CD4-positive, alpha-beta T cell (primary cell): ENCODE data around the gene CDKAL1. TPM values are rescaled to one million over a fixed set of nuclear protein-coding genes. Genes with fewer than 3 reads are reported as not detected.

Experiments
- ATAC-seq: fragments of 200-7000 bp; cut with Tn5 transposase; one replicate; pipeline ENCODE4 v1.10.0; 2022; ENCODE audit warnings: mild to moderate bottlenecking; ENCODE audit not compliant: poor library complexity
- CTCF ChIA-PET: fragments of 350-600 bp; sonication (Branson Sonifier 250); formaldehyde crosslinking; loops from one replicate; lab custom pipeline; 2021; ENCODE audit warnings: antibody characterized with exemption, inconsistent platforms; lab: Charles Lee
- POLR2A ChIA-PET: fragments of 350-600 bp; sonication (Branson Sonifier 250); formaldehyde crosslinking; loops from one replicate; lab custom pipeline; 2021; ENCODE audit warnings: antibody characterized with exemption, inconsistent platforms; lab: Charles Lee
- DNase-seq, 14 experiments: peaks; one replicate each; pipeline ENCODE4 v3.0.0-alpha.2; 2013 to 2020; ENCODE audit warnings: mixed read lengths in 2 of 14
- H3K27ac ChIP-seq, 2 donors: one replicate each; pipeline versions ENCODE4 v1.5.1 to v1.7.0; 2013; ENCODE audit warnings: low read length in 2 of 2, low read depth in 1 of 2, mild to moderate bottlenecking in 1 of 2
- H3K27me3 ChIP-seq, 2 experiments: 1 replicate in 1 of 2; 2 replicates in 1 of 2; pipeline versions ENCODE4 v1.6.1 to v1.7.0; 2013; ENCODE audit warnings: low read length in 2 of 2, control low read depth in 1 of 2, mild to moderate bottlenecking in 1 of 2, moderate library complexity in 1 of 2; ENCODE audit not compliant: insufficient read depth in 2 of 2, control insufficient read depth in 1 of 2
- H3K36me3 ChIP-seq: one replicate; pipeline ENCODE4 v1.6.1; 2013; ENCODE audit warnings: low read length, control low read depth; ENCODE audit not compliant: insufficient read depth
- H3K4me1 ChIP-seq: one replicate; pipeline ENCODE4 v1.6.1; 2013; ENCODE audit warnings: low read length, control low read depth; ENCODE audit not compliant: insufficient read depth
- H3K4me3 ChIP-seq: one replicate; pipeline ENCODE4 v1.5.1; 2013; ENCODE audit warnings: mild to moderate bottlenecking, low read length, moderate library complexity
- H3K9me3 ChIP-seq, 2 experiments: 1 replicate in 1 of 2; 2 replicates in 1 of 2; pipeline versions ENCODE4 v1.6.1 to v1.7.0; 2013; ENCODE audit warnings: low read length in 2 of 2, mild to moderate bottlenecking in 2 of 2, control low read depth in 1 of 2, moderate library complexity in 1 of 2; ENCODE audit not compliant: control insufficient read depth in 1 of 2, insufficient read depth in 1 of 2
- H3K27ac Mint-ChIP-seq: one replicate; pipeline ENCODE4 v1.8.0; 2020; ENCODE audit warnings: mixed read lengths
- H3K27me3 Mint-ChIP-seq: one replicate; pipeline ENCODE4 v1.8.0; 2021; ENCODE audit warnings: mixed read lengths
- H3K36me3 Mint-ChIP-seq: one replicate; pipeline ENCODE4 v1.8.0; 2021; ENCODE audit warnings: low read depth, mixed read lengths
- H3K4me1 Mint-ChIP-seq: one replicate; pipeline ENCODE4 v1.8.0; 2021; ENCODE audit warnings: low read depth, mixed read lengths
- H3K4me3 Mint-ChIP-seq: one replicate; pipeline ENCODE4 v1.8.0; 2020; ENCODE audit warnings: mild to moderate bottlenecking, mixed read lengths
- H3K9me3 Mint-ChIP-seq: one replicate; pipeline ENCODE4 v1.8.0; 2020; ENCODE audit warnings: mixed read lengths
- intact Hi-C, 2 experiments: fragments of 100-400 bp; cut with DNase I in 1 of 2; cut with micrococcal nuclease in 1 of 2; formaldehyde crosslinking; loops; one replicate each; pipeline versions ENCODE4 v1.15.1 to v1.9.0; 2023 to 2025; cut with DNase I, micrococcal nuclease
- total RNA-seq, 174 experiments: library from RNA in 2 of 174; stranded (reverse) in 2 of 174; gene quantifications; one replicate each; pipeline ENCODE4 v1.2.3 and lab custom pipeline; 2021 to 2026
- TF ChIP-seq, protein P1 (sequence below): fragments of 200-600 bp; IDR thresholded peaks from one replicate; pipeline ENCODE4 v1.8.0; 2022; ENCODE audit warnings: antibody characterized with exemption, mild to moderate bottlenecking

Gene CDKAL1
- total RNA-seq, 2 experiments from 2014 or later, result 21.3 to 23.9 TPM

DNA sequence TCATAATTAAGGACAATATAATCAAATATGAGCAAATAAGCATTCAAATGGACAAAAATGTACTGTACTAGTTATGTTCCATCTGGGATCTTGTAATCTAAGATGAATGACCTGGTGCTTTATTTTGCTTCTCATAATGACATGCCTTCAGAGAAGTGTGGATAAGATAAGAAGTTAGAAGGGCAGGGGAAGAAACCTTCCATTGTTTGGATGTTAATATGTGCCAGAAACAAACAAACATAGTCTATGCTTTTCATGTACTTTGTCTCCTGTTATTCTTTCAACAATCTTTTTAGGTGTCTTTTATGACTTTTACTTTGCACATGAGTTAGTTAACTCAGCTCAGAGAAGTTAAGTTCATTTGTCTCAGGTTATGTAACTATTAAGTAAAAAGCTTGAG is 547.8 kb downstream of the CDKAL1 start:
- TF ChIP-seq, protein P1, sequence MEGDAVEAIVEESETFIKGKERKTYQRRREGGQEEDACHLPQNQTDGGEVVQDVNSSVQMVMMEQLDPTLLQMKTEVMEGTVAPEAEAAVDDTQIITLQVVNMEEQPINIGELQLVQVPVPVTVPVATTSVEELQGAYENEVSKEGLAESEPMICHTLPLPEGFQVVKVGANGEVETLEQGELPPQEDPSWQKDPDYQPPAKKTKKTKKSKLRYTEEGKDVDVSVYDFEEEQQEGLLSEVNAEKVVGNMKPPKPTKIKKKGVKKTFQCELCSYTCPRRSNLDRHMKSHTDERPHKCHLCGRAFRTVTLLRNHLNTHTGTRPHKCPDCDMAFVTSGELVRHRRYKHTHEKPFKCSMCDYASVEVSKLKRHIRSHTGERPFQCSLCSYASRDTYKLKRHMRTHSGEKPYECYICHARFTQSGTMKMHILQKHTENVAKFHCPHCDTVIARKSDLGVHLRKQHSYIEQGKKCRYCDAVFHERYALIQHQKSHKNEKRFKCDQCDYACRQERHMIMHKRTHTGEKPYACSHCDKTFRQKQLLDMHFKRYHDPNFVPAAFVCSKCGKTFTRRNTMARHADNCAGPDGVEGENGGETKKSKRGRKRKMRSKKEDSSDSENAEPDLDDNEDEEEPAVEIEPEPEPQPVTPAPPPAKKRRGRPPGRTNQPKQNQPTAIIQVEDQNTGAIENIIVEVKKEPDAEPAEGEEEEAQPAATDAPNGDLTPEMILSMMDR, result no peak
- no peak overlapping the region for H3K27ac ChIP-seq
- Mint-ChIP-seq H3K4me1 (no peaks in the 10 kb centered on the region), H3K27ac (no peak overlapping the region), H3K27me3 (no peaks in the 10 kb centered on the region), H3K9me3 (no peaks in the 10 kb centered on the region), H3K4me3 (no peak overlapping the region), H3K36me3 (peaks cover 82% of the 10 kb centered on the region)
- H3K4me1 ChIP-seq, result no peaks in the 10 kb centered on the region
- ChIA-PET POLR2A (no interaction called here), CTCF (no interaction called here)
- intact Hi-C loops, result no loop called here
- no peak for DNase-seq
- no peaks in the 10 kb centered on the region for H3K36me3 ChIP-seq
- no peak overlapping the region for H3K4me3 ChIP-seq
- no peaks in the 10 kb centered on the region for H3K9me3 ChIP-seq
- H3K27me3 ChIP-seq, result no peaks in the 10 kb centered on the region
- no peak for ATAC-seq

DNA sequence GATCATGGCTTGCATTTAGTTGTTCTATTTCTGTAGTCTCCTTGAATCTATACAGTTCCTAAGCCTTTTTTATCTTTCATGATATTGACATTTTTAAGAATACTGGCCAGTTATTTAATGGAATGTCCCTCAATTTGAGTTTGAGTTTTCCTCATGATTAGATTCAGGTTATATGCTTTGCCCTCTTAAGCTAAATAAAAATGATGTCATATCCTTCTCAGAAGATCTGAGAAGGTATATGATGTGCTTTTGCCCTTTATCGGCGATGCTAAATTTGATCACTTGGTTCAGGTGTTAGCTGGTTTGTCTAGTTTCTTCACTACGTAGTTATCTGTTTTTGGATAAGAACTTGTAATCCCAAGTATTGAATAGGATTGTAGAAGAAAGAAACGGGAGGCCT is 549.5 kb downstream of the CDKAL1 start:
- ATAC-seq (no peak), DNase-seq (no peak)
- Histone ChIP-seq H3K27ac (no peak overlapping the region), H3K4me3 (no peak overlapping the region), H3K27me3 (no peaks in the 10 kb centered on the region), H3K36me3 (no peaks in the 10 kb centered on the region), H3K9me3 (no peaks in the 10 kb centered on the region), H3K4me1 (no peaks in the 10 kb centered on the region)
- Mint-ChIP-seq H3K27ac (no peak overlapping the region), H3K27me3 (no peaks in the 10 kb centered on the region), H3K4me1 (no peaks in the 10 kb centered on the region), H3K36me3 (peaks cover 75% of the 10 kb centered on the region), H3K4me3 (no peak overlapping the region), H3K9me3 (no peaks in the 10 kb centered on the region)
- TF ChIP-seq, protein P1, result no peak
- POLR2A ChIA-PET, result no interaction called here
- intact Hi-C loops, result no loop called here
- CTCF ChIA-PET, result no interaction called here

DNA sequence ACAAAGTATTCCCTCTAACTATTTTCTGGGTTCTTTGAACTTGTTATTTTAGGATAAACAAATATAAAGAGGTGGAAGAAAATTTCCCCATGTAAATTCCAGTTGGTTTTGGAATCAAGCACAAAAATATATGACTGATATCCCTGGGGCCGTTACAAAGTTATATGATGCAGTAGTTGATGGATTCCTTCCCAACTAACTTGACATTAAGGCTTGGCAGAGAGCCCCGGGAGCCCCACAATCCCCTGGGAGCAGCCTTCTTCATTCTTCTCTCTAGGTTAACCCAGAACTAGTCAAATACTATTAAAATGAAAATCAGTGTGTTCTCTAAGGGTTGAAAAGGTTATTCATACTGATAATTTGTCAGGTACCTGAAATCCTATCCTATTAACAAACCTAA is 550.4 kb downstream of the CDKAL1 start:
- Mint-ChIP-seq H3K4me3 (no peak overlapping the region), H3K4me1 (no peaks in the 10 kb centered on the region), H3K36me3 (peaks cover 71% of the 10 kb centered on the region), H3K9me3 (no peaks in the 10 kb centered on the region), H3K27ac (no peak overlapping the region), H3K27me3 (no peaks in the 10 kb centered on the region)
- Histone ChIP-seq H3K9me3 (no peaks in the 10 kb centered on the region), H3K4me1 (no peaks in the 10 kb centered on the region), H3K27ac (no peak overlapping the region), H3K27me3 (no peaks in the 10 kb centered on the region), H3K36me3 (no peaks in the 10 kb centered on the region), H3K4me3 (no peak overlapping the region)
- no peak for DNase-seq
- ChIA-PET CTCF (no interaction called here), POLR2A (no interaction called here)
- TF ChIP-seq, protein P1, result no peak
- intact Hi-C loops, result no loop called here
- ATAC-seq, result no peak
